Neural cell (in vitro differentiated cells): ENCODE data around the gene CACNA1I. TPM values are rescaled to one million over a fixed set of nuclear protein-coding genes. Genes with fewer than 3 reads are reported as not detected.

Source experiments
- H2AFZ ChIP-seq: fragments of 200-600, 300-800 bp; sonication (generic), shearing (Covaris generic); 2 replicates; pipeline ENCODE4 v1.6.0; 2014; ENCODE audit warnings: low read depth, mild to moderate bottlenecking, antibody characterized with exemption, low read length, moderate library complexity
- H3F3A ChIP-seq: fragments of 200-600 bp; shearing (Covaris generic); 2 replicates; pipeline ENCODE4 v1.6.1; 2016; ENCODE audit warnings: mild to moderate bottlenecking, moderate library complexity, mixed read lengths, antibody characterized with exemption, low read length; ENCODE audit not compliant: insufficient read depth, poor library complexity, severe bottlenecking
- H3K27ac ChIP-seq: fragments of 200-600, 300-800 bp; sonication (generic), shearing (Covaris generic); 2 replicates; pipeline ENCODE4 v1.5.1; 2014; ENCODE audit warnings: mild to moderate bottlenecking, low read length, moderate library complexity
- H3K27me3 ChIP-seq: fragments of 300-800, 200-600 bp; sonication (generic), shearing (Covaris generic); 2 replicates; pipeline ENCODE4 v1.6.0; 2014; ENCODE audit warnings: mild to moderate bottlenecking, low read depth, low read length, moderate library complexity; ENCODE audit not compliant: insufficient read depth
- H3K36me3 ChIP-seq: fragments of 300-800, 200-600 bp; sonication (generic), shearing (Covaris generic); 2 replicates; pipeline ENCODE4 v1.5.1; 2014; ENCODE audit warnings: mild to moderate bottlenecking, antibody characterized with exemption, low read length, moderate library complexity; ENCODE audit not compliant: insufficient read depth
- H3K4me2 ChIP-seq: fragments of 300-800, 200-600 bp; sonication (generic), shearing (Covaris generic); 2 replicates; pipeline ENCODE4 v1.6.0; 2014; ENCODE audit warnings: mild to moderate bottlenecking, low read length
- H3K4me3 ChIP-seq: fragments of 300-800, 200-600 bp; sonication (generic), shearing (Covaris generic); 2 replicates; pipeline ENCODE4 v1.5.1; 2014; ENCODE audit warnings: mild to moderate bottlenecking, low read length, moderate library complexity
- H3K79me2 ChIP-seq: fragments of 200-600 bp; shearing (Covaris generic); replicated peaks from 2 replicates; pipeline ENCODE4 v1.6.0; 2014; ENCODE audit warnings: mild to moderate bottlenecking, low read length, moderate library complexity; ENCODE audit not compliant: insufficient read depth
- H3K9ac ChIP-seq: fragments of 300-800, 200-600 bp; sonication (generic), shearing (Covaris generic); 2 replicates; pipeline ENCODE4 v1.6.1; 2016; ENCODE audit warnings: mild to moderate bottlenecking, low read length, mixed read lengths
- H3K9me2 ChIP-seq: fragments of 200-600 bp; shearing (Covaris generic); 2 replicates; pipeline ENCODE4 v1.6.1; 2016; ENCODE audit warnings: mild to moderate bottlenecking, low read length, mixed read lengths; ENCODE audit not compliant: insufficient read depth
- H3K9me3 ChIP-seq: fragments of 200-600, 300-800 bp; sonication (generic), shearing (Covaris generic); 2 replicates; pipeline ENCODE4 v1.6.1; 2016; ENCODE audit warnings: mild to moderate bottlenecking, mixed run types, low read length, moderate library complexity, mixed read lengths
- H4K20me1 ChIP-seq: fragments of 200-600 bp; shearing (Covaris generic); 2 replicates; pipeline ENCODE4 v1.6.1; 2016; ENCODE audit warnings: mild to moderate bottlenecking, mixed run types; ENCODE audit not compliant: insufficient read depth
- EP300 ChIP-seq: fragments of 450-650 bp; conservative IDR thresholded peaks from 2 replicates; pipeline ENCODE4 v1.6.1; 2014; ENCODE audit warnings: antibody characterized with exemption, mild to moderate bottlenecking, moderate library complexity; ENCODE audit not compliant: poor library complexity, severe bottlenecking
- EZH2 ChIP-seq: fragments of 200-600, 300-800 bp; shearing (Covaris generic), sonication (generic); IDR thresholded peaks from 2 replicates; pipeline ENCODE4 v1.6.1; 2014; ENCODE audit warnings: antibody characterized with exemption, low read length, borderline replicate concordance, mild to moderate bottlenecking; ENCODE audit not compliant: insufficient read depth, poor library complexity, severe bottlenecking
- MXI1 ChIP-seq: fragments of 450-650 bp; conservative IDR thresholded peaks from 2 replicates; pipeline ENCODE4 v1.6.1; 2014; ENCODE audit warnings: antibody characterized with exemption, mild to moderate bottlenecking; ENCODE audit not compliant: poor library complexity, severe bottlenecking
- POLR2AphosphoS5 ChIP-seq: IDR thresholded peaks from 2 replicates; pipeline ENCODE4 v1.6.1; 2012
- RAD21 ChIP-seq: fragments of 450-650 bp; conservative IDR thresholded peaks from 2 replicates; pipeline ENCODE4 v1.6.1; 2014; ENCODE audit warnings: antibody characterized with exemption, mild to moderate bottlenecking, moderate library complexity
- SMC3 ChIP-seq: fragments of 450-650 bp; conservative IDR thresholded peaks from 2 replicates; pipeline ENCODE4 v1.6.1; 2014; ENCODE audit warnings: antibody characterized with exemption, mild to moderate bottlenecking, moderate library complexity; ENCODE audit not compliant: poor library complexity
- TAF1 ChIP-seq: IDR thresholded peaks from 2 replicates; pipeline ENCODE4 v1.6.1; 2012; ENCODE audit warnings: low read depth
- polyA plus RNA-seq: library from polyadenylated mRNA; depleted of rRNA; stranded (reverse); fragments of >200 nt; gene quantifications from 2 replicates; pipeline ENCODE4 v1.2.3, GENCODE V29; 2014
- TF ChIP-seq, protein P1 (sequence below): IDR thresholded peaks from 2 replicates; pipeline ENCODE4 v1.6.1; 2012; ENCODE audit warnings: borderline replicate concordance
- TF ChIP-seq, protein P2 (sequence below): fragments of 450-650 bp; IDR thresholded peaks from 2 replicates; pipeline ENCODE4 v1.5.1; 2014; ENCODE audit warnings: antibody characterized with exemption, mild to moderate bottlenecking, moderate library complexity; ENCODE audit not compliant: poor library complexity, severe bottlenecking

Gene CACNA1I
- polyA plus RNA-seq, 1 donor from 2014 or later = 1.9 TPM

DNA sequence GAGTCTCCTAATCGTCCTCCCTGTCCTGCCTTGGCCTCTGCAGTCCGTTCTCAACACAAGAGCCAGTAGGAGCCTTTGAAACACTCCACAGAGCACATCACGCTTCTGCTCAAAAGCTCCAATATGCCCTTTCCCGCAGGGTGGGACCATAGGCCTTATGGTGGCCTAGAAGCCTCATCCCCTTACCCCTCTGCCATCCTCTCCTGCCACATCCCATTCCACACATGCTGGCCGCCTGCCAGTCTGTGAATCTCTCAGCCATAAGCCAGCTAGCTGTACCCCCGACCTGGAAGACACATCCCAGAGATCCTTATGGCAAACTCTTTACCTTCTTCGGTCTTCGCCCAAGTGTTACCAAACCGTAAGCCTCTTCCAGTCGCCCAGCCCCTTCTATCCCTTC, 165.2 kb downstream of the CACNA1I start:
- no peak overlapping the region for H3K4me3 ChIP-seq
- no peaks in the 10 kb centered on the region for H3K36me3 ChIP-seq
- no peaks in the 10 kb centered on the region for H3F3A ChIP-seq
- H2AFZ ChIP-seq = no peak overlapping the region
- no peak overlapping the region for H3K4me2 ChIP-seq
- H3K27ac ChIP-seq = no peak overlapping the region
- no peaks in the 10 kb centered on the region for H3K27me3 ChIP-seq
- no peak for TF ChIP-seq EP300
- TF ChIP-seq MXI1 = no peak
- TF ChIP-seq SMC3 = no peak
- TF ChIP-seq EZH2 = no peak
- TF ChIP-seq, protein P1, sequence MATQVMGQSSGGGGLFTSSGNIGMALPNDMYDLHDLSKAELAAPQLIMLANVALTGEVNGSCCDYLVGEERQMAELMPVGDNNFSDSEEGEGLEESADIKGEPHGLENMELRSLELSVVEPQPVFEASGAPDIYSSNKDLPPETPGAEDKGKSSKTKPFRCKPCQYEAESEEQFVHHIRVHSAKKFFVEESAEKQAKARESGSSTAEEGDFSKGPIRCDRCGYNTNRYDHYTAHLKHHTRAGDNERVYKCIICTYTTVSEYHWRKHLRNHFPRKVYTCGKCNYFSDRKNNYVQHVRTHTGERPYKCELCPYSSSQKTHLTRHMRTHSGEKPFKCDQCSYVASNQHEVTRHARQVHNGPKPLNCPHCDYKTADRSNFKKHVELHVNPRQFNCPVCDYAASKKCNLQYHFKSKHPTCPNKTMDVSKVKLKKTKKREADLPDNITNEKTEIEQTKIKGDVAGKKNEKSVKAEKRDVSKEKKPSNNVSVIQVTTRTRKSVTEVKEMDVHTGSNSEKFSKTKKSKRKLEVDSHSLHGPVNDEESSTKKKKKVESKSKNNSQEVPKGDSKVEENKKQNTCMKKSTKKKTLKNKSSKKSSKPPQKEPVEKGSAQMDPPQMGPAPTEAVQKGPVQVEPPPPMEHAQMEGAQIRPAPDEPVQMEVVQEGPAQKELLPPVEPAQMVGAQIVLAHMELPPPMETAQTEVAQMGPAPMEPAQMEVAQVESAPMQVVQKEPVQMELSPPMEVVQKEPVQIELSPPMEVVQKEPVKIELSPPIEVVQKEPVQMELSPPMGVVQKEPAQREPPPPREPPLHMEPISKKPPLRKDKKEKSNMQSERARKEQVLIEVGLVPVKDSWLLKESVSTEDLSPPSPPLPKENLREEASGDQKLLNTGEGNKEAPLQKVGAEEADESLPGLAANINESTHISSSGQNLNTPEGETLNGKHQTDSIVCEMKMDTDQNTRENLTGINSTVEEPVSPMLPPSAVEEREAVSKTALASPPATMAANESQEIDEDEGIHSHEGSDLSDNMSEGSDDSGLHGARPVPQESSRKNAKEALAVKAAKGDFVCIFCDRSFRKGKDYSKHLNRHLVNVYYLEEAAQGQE = no peak
- no peak for TF ChIP-seq POLR2AphosphoS5
- no peak for TF ChIP-seq TAF1
- TF ChIP-seq, protein P2, sequence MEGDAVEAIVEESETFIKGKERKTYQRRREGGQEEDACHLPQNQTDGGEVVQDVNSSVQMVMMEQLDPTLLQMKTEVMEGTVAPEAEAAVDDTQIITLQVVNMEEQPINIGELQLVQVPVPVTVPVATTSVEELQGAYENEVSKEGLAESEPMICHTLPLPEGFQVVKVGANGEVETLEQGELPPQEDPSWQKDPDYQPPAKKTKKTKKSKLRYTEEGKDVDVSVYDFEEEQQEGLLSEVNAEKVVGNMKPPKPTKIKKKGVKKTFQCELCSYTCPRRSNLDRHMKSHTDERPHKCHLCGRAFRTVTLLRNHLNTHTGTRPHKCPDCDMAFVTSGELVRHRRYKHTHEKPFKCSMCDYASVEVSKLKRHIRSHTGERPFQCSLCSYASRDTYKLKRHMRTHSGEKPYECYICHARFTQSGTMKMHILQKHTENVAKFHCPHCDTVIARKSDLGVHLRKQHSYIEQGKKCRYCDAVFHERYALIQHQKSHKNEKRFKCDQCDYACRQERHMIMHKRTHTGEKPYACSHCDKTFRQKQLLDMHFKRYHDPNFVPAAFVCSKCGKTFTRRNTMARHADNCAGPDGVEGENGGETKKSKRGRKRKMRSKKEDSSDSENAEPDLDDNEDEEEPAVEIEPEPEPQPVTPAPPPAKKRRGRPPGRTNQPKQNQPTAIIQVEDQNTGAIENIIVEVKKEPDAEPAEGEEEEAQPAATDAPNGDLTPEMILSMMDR = no peak
- no peak for TF ChIP-seq RAD21
- H3K9me3 ChIP-seq = no peaks in the 10 kb centered on the region
- no peaks in the 10 kb centered on the region for H3K79me2 ChIP-seq
- no peaks in the 10 kb centered on the region for H4K20me1 ChIP-seq
- no peaks in the 10 kb centered on the region for H3K9me2 ChIP-seq
- no peak overlapping the region for H3K9ac ChIP-seq

DNA sequence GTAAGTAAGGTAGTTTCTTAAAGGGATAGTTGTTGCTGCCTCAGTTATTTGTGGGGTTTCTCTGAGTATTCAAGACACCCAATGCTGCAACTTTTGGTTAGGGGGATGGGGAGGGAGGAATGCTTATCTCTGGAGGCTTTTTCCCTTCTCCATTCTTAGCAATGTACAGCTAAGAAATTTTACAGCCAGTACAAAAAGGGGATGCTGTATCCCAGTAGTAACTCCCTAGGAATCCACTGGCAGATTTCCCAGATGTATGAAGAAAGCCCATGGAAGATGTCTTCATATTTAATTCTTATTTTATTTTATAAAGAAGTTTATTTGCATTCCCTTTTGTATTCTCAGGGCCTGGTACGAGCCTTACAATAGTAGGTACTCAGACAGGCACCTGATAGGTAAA, 168.2 kb downstream of the CACNA1I start:
- no peak overlapping the region for H3K4me2 ChIP-seq
- TF ChIP-seq, protein P2 = no peak
- H3K27ac ChIP-seq = no peak overlapping the region
- H3K9ac ChIP-seq = no peak overlapping the region
- no peaks in the 10 kb centered on the region for H3K9me2 ChIP-seq
- H3F3A ChIP-seq = no peaks in the 10 kb centered on the region
- H3K4me3 ChIP-seq = no peak overlapping the region
- H3K79me2 ChIP-seq = no peaks in the 10 kb centered on the region
- no peaks in the 10 kb centered on the region for H3K9me3 ChIP-seq
- H3K36me3 ChIP-seq = no peaks in the 10 kb centered on the region
- H4K20me1 ChIP-seq = no peaks in the 10 kb centered on the region
- no peak overlapping the region for H2AFZ ChIP-seq
- no peaks in the 10 kb centered on the region for H3K27me3 ChIP-seq

Other genes with a start within 250 kb of the CACNA1I start
- gene SYNGR1, start 220.8 kb upstream of the CACNA1I start, polyA plus RNA-seq = 68.4 and 85.4 TPM in 2 replicates
- 25.3 and 26.5 TPM in 2 replicates for gene TAB1, start 171.0 kb upstream of the CACNA1I start, polyA plus RNA-seq
- 29.1 and 36.2 TPM in 2 replicates for gene MGAT3, start 113.7 kb upstream of the CACNA1I start, polyA plus RNA-seq
- 15.3 and 19.8 TPM in 2 replicates for gene MIEF1, start 68.5 kb upstream of the CACNA1I start, polyA plus RNA-seq
- 394 and 399 TPM in 2 replicates for gene ATF4, start 50.2 kb upstream of the CACNA1I start, polyA plus RNA-seq
- 154 and 164 TPM in 2 replicates for gene RPS19BP1, start 38.0 kb upstream of the CACNA1I start, polyA plus RNA-seq